GM23338 (cell line): Measurements from ENCODE around the gene ORC3. TPM values are rescaled to one million over a fixed set of nuclear protein-coding genes. Genes with fewer than 3 reads are reported as not detected.
A peak's percentile ranks its signal among the peaks of the same experiment; 100 is the strongest.

Experiments used
- ATAC-seq: fragments of 200-7000 bp; cut with Tn5 transposase; 3 replicates; pipeline ENCODE4 v1.9.1; 2020
- DNase-seq: peaks from one replicate; pipeline ENCODE4 v3.0.0-alpha.2; 2015; ENCODE audit warnings: low spot score
- H2AFZ ChIP-seq: fragments of 200-600 bp; sonication (generic); 2 replicates; pipeline ENCODE4 v1.8.0; 2016; ENCODE audit warnings: antibody characterized with exemption, mild to moderate bottlenecking, moderate library complexity
- H3F3A ChIP-seq: fragments of 200-600 bp; sonication (generic); replicated peaks from 2 replicates; pipeline ENCODE4 v1.8.0; 2017; ENCODE audit warnings: antibody characterized with exemption, mixed run types, low read depth
- H3K27ac ChIP-seq: fragments of 200-600 bp; sonication (generic); 2 replicates; pipeline ENCODE4 v1.6.1; 2016; ENCODE audit warnings: low read depth
- H3K27me3 ChIP-seq: fragments of 200-600 bp; sonication (generic); 2 replicates; pipeline ENCODE4 v1.8.0; 2016; ENCODE audit warnings: mild to moderate bottlenecking, mixed run types, moderate library complexity; ENCODE audit not compliant: insufficient read depth
- H3K36me3 ChIP-seq: fragments of 200-600 bp; sonication (generic); 2 replicates; pipeline ENCODE4 v1.8.0; 2016; ENCODE audit warnings: mild to moderate bottlenecking; ENCODE audit not compliant: insufficient read depth
- H3K4me1 ChIP-seq: fragments of 200-600 bp; sonication (generic); 2 replicates; pipeline ENCODE4 v1.8.0; 2016; ENCODE audit warnings: mild to moderate bottlenecking, moderate library complexity; ENCODE audit not compliant: insufficient read depth
- H3K4me2 ChIP-seq: fragments of 200-600 bp; sonication (generic); 2 replicates; pipeline ENCODE4 v1.7.1; 2017; ENCODE audit warnings: mixed run types
- H3K4me3 ChIP-seq: fragments of 200-600 bp; sonication (generic); 2 replicates; pipeline ENCODE4 v1.6.1; 2016; ENCODE audit warnings: mixed run types
- H3K79me2 ChIP-seq: fragments of 200-600 bp; sonication (generic); replicated peaks from 2 replicates; pipeline ENCODE4 v1.8.0; 2017; ENCODE audit warnings: mild to moderate bottlenecking; ENCODE audit not compliant: insufficient read depth
- H3K9me2 ChIP-seq: fragments of 200-600 bp; sonication (generic); 2 replicates; pipeline ENCODE4 v1.8.0; 2017; ENCODE audit not compliant: insufficient read depth
- H4K20me1 ChIP-seq: fragments of 200-600 bp; sonication (generic); replicated peaks from 2 replicates; pipeline ENCODE4 v1.8.0; 2017; ENCODE audit warnings: mild to moderate bottlenecking; ENCODE audit not compliant: insufficient read depth
- H3K27ac Mint-ChIP-seq: 2 replicates; pipeline ENCODE4 v1.8.0; 2020; ENCODE audit warnings: inconsistent platforms, mild to moderate bottlenecking, moderate library complexity, mixed read lengths
- H3K27me3 Mint-ChIP-seq: 3 replicates; pipeline ENCODE4 v1.8.0; 2022; ENCODE audit warnings: low read depth, mild to moderate bottlenecking, moderate library complexity, mixed read lengths, inconsistent platforms; ENCODE audit not compliant: insufficient read depth, poor library complexity
- H3K36me3 Mint-ChIP-seq: 3 replicates; pipeline ENCODE4 v1.8.0; 2021; ENCODE audit warnings: low read depth, mild to moderate bottlenecking, inconsistent platforms, moderate library complexity, mixed read lengths
- H3K4me1 Mint-ChIP-seq: 3 replicates; pipeline ENCODE4 v1.8.0; 2020; ENCODE audit warnings: mild to moderate bottlenecking, inconsistent platforms, mixed read lengths
- H3K4me3 Mint-ChIP-seq: 3 replicates; pipeline ENCODE4 v1.8.0; 2021; ENCODE audit warnings: moderate library complexity, mild to moderate bottlenecking, inconsistent platforms, mixed read lengths
- H3K9me3 Mint-ChIP-seq: 3 replicates; pipeline ENCODE4 v1.8.0; 2020; ENCODE audit warnings: moderate library complexity, mild to moderate bottlenecking, inconsistent platforms, mixed read lengths
- CREB1 ChIP-seq: fragments of 250-450 bp; sonication (Bioruptor Pico); IDR thresholded peaks from 2 replicates; pipeline ENCODE4 v1.5.0; 2020; ENCODE audit warnings: low read depth, mild to moderate bottlenecking, moderate library complexity
- EZH2 ChIP-seq: fragments of 200-600 bp; sonication (generic); IDR thresholded peaks from one replicate; pipeline ENCODE4 v1.8.0; 2017; ENCODE audit warnings: antibody characterized with exemption, mild to moderate bottlenecking, low read depth; ENCODE audit not compliant: unreplicated experiment
- EZH2phosphoT487 ChIP-seq: fragments of 200-600 bp; sonication (generic); IDR thresholded peaks from one replicate; pipeline ENCODE4 v1.8.1; 2018; ENCODE audit warnings: antibody characterized with exemption; ENCODE audit not compliant: unreplicated experiment
- JUNB ChIP-seq: IDR thresholded peaks from one replicate; pipeline ENCODE4 v1.6.1; 2016; ENCODE audit warnings: antibody characterized with exemption; ENCODE audit not compliant: unreplicated experiment
- NANOG ChIP-seq: IDR thresholded peaks from 2 replicates; pipeline ENCODE4 v1.6.1; 2016; ENCODE audit warnings: antibody characterized with exemption, borderline replicate concordance
- STAT1 ChIP-seq: IDR thresholded peaks from one replicate; pipeline ENCODE4 v1.6.1; 2016; ENCODE audit warnings: antibody characterized with exemption; ENCODE audit not compliant: unreplicated experiment
- ZNF114 ChIP-seq: fragments of 250-450 bp; sonication (Bioruptor Pico); IDR thresholded peaks from 2 replicates; pipeline ENCODE4 v1.5.0; 2020; ENCODE audit warnings: mild to moderate bottlenecking, moderate library complexity
- ZNF331 ChIP-seq: fragments of 250-450 bp; sonication (Bioruptor Pico); IDR thresholded peaks from 2 replicates; pipeline ENCODE4 v1.5.0; 2020; ENCODE audit warnings: low read depth, mild to moderate bottlenecking, moderate library complexity
- polyA plus RNA-seq: library from polyadenylated mRNA; unstranded; fragments of >200 nt; fragmentation: Nextera tagmentation; extraction: Ambion mirVana; gene quantifications from 2 replicates; pipeline ENCODE4 v1.2.1, GENCODE V29; 2016
- total RNA-seq: library from RNA; depleted of rRNA; stranded (reverse); fragments of >200 nt; shearing (Covaris generic); gene quantifications from 2 replicates; pipeline ENCODE4 v1.2.3, GENCODE V29; 2014
- TF ChIP-seq, protein P1 (sequence below), 2 experiments: fragments of 200-600 bp in 1 of 2; sonication (generic) in 1 of 2; conservative IDR thresholded peaks; 2 replicates each; pipeline versions ENCODE4 v1.5.1 to v1.6.1; 2016 to 2017; ENCODE audit warnings: antibody characterized with exemption in 2 of 2, low read depth in 2 of 2, mild to moderate bottlenecking in 2 of 2, moderate library complexity in 1 of 2
- TF ChIP-seq, protein P2 (sequence below): fragments of 250-450 bp; sonication (Bioruptor Pico); IDR thresholded peaks from 2 replicates; pipeline ENCODE4 v1.5.0; 2020; ENCODE audit warnings: mild to moderate bottlenecking, moderate library complexity
- TF ChIP-seq, protein P3 (sequence below): IDR thresholded peaks from one replicate; pipeline ENCODE4 v1.6.1; 2018; ENCODE audit warnings: antibody characterized with exemption; ENCODE audit not compliant: unreplicated experiment

Gene ORC3
- total and polyA plus RNA-seq, 2 experiments from 2014 or later: 53.1 to 78.4 TPM

DNA sequence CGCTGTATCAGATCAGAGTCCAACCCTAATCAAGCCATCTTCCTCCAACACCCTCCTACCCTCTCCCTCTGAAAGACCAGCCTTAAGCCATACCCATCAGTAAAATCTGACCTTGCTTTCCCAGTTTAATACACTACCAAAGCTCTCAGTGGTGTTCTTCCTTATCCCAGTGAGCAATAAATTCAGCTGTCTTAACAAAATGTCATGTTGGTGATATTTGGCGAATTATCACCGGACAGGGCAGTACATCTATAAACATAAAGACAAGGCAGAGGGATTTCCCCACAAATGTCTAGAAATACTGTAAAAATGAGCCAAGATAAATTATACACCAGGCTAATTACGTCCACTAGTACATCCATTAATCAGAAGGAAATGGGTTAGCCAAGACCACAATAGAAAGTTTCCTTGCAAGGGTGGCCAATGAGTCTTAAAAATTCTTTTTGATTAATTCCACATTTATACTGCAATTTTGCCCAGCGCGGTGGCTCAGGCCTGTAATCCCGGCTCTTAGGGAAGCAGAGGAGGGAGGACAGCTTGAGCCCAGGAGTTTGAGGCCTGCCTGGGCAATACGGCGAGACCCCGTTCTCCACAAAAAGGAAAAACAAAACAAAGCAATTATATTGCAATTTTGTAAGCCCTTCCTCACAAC is 1.1 kb upstream of the ORC3 start:
- no peak for DNase-seq
- no peak overlapping the region; the same call in 1 of the 2 replicates for H3K27ac ChIP-seq
- H3K9me2 ChIP-seq: no peaks in the 10 kb centered on the region

More for the DNA sequence above, 1.1 kb upstream of the ORC3 start:
- H3K79me2 ChIP-seq: peaks cover 97% of the 10 kb centered on the region
- Mint-ChIP-seq H3K36me3 (peaks cover 26% of the 10 kb centered on the region), H3K9me3 (no peaks in the 10 kb centered on the region; the same call in 2 of the 3 replicates), H3K4me3 (peak overlapping the region; percentile 98), H3K27ac (peak overlapping the region; percentile 96), H3K27me3 (peaks cover 11% of the 10 kb centered on the region), H3K4me1 (peaks cover 17% of the 10 kb centered on the region)
- H3K4me1 ChIP-seq: peaks cover 16% of the 10 kb centered on the region; the same call in 1 of the 2 replicates
- no peaks in the 10 kb centered on the region for H3K27me3 ChIP-seq
- ATAC-seq: no peak
- H3K4me3 ChIP-seq: peak overlapping the region; percentile 83
- peak overlapping the region; percentile 91 for H3K4me2 ChIP-seq
- TF ChIP-seq, protein P1, sequence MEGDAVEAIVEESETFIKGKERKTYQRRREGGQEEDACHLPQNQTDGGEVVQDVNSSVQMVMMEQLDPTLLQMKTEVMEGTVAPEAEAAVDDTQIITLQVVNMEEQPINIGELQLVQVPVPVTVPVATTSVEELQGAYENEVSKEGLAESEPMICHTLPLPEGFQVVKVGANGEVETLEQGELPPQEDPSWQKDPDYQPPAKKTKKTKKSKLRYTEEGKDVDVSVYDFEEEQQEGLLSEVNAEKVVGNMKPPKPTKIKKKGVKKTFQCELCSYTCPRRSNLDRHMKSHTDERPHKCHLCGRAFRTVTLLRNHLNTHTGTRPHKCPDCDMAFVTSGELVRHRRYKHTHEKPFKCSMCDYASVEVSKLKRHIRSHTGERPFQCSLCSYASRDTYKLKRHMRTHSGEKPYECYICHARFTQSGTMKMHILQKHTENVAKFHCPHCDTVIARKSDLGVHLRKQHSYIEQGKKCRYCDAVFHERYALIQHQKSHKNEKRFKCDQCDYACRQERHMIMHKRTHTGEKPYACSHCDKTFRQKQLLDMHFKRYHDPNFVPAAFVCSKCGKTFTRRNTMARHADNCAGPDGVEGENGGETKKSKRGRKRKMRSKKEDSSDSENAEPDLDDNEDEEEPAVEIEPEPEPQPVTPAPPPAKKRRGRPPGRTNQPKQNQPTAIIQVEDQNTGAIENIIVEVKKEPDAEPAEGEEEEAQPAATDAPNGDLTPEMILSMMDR (conservative IDR thresholded peaks at IDR 0.05; ENCODE audit: low read depth in 2 of 2): no peak
- TF ChIP-seq, protein P2, sequence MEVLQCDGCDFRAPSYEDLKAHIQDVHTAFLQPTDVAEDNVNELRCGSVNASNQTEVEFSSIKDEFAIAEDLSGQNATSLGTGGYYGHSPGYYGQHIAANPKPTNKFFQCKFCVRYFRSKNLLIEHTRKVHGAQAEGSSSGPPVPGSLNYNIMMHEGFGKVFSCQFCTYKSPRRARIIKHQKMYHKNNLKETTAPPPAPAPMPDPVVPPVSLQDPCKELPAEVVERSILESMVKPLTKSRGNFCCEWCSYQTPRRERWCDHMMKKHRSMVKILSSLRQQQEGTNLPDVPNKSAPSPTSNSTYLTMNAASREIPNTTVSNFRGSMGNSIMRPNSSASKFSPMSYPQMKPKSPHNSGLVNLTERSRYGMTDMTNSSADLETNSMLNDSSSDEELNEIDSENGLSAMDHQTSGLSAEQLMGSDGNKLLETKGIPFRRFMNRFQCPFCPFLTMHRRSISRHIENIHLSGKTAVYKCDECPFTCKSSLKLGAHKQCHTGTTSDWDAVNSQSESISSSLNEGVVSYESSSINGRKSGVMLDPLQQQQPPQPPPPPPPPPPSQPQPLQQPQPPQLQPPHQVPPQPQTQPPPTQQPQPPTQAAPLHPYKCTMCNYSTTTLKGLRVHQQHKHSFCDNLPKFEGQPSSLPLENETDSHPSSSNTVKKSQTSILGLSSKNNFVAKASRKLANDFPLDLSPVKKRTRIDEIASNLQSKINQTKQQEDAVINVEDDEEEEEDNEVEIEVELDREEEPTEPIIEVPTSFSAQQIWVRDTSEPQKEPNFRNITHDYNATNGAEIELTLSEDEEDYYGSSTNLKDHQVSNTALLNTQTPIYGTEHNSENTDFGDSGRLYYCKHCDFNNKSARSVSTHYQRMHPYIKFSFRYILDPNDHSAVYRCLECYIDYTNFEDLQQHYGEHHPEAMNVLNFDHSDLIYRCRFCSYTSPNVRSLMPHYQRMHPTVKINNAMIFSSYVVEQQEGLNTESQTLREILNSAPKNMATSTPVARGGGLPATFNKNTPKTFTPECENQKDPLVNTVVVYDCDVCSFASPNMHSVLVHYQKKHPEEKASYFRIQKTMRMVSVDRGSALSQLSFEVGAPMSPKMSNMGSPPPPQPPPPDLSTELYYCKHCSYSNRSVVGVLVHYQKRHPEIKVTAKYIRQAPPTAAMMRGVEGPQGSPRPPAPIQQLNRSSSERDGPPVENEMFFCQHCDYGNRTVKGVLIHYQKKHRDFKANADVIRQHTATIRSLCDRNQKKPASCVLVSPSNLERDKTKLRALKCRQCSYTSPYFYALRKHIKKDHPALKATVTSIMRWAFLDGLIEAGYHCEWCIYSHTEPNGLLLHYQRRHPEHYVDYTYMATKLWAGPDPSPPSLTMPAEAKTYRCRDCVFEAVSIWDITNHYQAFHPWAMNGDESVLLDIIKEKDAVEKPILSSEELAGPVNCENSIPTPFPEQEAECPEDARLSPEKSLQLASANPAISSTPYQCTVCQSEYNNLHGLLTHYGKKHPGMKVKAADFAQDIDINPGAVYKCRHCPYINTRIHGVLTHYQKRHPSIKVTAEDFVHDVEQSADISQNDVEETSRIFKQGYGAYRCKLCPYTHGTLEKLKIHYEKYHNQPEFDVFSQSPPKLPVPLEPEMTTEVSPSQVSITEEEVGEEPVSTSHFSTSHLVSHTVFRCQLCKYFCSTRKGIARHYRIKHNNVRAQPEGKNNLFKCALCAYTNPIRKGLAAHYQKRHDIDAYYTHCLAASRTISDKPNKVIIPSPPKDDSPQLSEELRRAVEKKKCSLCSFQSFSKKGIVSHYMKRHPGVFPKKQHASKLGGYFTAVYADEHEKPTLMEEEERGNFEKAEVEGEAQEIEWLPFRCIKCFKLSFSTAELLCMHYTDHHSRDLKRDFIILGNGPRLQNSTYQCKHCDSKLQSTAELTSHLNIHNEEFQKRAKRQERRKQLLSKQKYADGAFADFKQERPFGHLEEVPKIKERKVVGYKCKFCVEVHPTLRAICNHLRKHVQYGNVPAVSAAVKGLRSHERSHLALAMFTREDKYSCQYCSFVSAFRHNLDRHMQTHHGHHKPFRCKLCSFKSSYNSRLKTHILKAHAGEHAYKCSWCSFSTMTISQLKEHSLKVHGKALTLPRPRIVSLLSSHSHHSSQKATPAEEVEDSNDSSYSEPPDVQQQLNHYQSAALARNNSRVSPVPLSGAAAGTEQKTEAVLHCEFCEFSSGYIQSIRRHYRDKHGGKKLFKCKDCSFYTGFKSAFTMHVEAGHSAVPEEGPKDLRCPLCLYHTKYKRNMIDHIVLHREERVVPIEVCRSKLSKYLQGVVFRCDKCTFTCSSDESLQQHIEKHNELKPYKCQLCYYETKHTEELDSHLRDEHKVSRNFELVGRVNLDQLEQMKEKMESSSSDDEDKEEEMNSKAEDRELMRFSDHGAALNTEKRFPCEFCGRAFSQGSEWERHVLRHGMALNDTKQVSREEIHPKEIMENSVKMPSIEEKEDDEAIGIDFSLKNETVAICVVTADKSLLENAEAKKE (CRISPR knock-in tag): no peak
- no peak for TF ChIP-seq EZH2phosphoT487
- no peak for TF ChIP-seq NANOG
- no peak for TF ChIP-seq ZNF331
- TF ChIP-seq, protein P3, sequence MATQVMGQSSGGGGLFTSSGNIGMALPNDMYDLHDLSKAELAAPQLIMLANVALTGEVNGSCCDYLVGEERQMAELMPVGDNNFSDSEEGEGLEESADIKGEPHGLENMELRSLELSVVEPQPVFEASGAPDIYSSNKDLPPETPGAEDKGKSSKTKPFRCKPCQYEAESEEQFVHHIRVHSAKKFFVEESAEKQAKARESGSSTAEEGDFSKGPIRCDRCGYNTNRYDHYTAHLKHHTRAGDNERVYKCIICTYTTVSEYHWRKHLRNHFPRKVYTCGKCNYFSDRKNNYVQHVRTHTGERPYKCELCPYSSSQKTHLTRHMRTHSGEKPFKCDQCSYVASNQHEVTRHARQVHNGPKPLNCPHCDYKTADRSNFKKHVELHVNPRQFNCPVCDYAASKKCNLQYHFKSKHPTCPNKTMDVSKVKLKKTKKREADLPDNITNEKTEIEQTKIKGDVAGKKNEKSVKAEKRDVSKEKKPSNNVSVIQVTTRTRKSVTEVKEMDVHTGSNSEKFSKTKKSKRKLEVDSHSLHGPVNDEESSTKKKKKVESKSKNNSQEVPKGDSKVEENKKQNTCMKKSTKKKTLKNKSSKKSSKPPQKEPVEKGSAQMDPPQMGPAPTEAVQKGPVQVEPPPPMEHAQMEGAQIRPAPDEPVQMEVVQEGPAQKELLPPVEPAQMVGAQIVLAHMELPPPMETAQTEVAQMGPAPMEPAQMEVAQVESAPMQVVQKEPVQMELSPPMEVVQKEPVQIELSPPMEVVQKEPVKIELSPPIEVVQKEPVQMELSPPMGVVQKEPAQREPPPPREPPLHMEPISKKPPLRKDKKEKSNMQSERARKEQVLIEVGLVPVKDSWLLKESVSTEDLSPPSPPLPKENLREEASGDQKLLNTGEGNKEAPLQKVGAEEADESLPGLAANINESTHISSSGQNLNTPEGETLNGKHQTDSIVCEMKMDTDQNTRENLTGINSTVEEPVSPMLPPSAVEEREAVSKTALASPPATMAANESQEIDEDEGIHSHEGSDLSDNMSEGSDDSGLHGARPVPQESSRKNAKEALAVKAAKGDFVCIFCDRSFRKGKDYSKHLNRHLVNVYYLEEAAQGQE: no peak
- TF ChIP-seq EZH2: no peak
- TF ChIP-seq JUNB: no peak
- no peak for TF ChIP-seq CREB1 (CRISPR knock-in tag)
- no peak for TF ChIP-seq STAT1
- no peak for TF ChIP-seq ZNF114 (CRISPR knock-in tag)
- peaks cover 27% of the 10 kb centered on the region for H4K20me1 ChIP-seq
- H2AFZ ChIP-seq: no peak overlapping the region
- no peaks in the 10 kb centered on the region for H3K36me3 ChIP-seq
- no peaks in the 10 kb centered on the region for H3F3A ChIP-seq
